ENCODE measurements around the gene PARD3.
"Not testable (repeated sequence)": the region's sequence is repeated elsewhere in the genome, so short reads cannot be mapped to it uniquely, and the experiment has no call there.

Gene PARD3

DNA sequence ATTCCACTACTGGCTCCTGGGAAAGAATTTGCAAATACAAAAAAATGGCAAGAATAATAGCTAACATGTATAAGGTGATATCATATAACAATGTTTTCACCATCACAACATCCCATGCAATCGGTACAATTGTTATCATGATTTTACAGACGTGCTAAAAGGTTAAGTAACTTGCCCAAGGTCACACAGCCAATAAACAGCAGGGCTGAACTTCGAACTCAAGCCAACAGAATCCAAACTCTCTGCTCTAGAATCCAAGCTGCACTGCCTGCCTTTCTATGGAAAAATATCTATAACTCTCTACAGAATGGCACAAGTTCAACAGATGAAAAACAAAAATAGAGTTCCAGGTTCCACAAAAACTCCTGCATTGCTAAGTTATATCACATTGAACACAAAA lies 160.9 kb downstream of the PARD3 start:
- no peak for DNase-seq (ENCODE audit: low read depth in 2 of 2, low spot score in 1 of 2)

DNA sequence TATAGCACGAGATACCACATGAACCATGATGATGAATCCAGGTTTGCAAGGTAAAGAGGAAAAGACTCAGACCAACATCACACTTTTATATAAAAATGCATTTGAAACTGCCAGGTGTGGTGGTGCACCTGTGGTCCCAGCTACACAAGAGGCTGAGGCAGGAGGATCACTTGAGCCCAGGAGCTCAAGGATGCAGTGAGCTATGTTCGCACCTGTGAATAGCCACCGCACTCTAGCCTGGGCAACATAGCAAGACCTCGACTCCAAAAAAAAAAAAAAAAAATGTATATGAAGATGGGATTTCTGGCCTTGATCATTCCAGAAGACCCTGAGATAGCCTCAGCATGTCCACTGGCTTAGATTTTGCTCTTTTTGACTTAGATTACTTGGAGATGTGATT lies 161.6 kb downstream of the PARD3 start:
- no peak for DNase-seq (ENCODE audit: low read depth in 2 of 2, low spot score in 1 of 2)

DNA sequence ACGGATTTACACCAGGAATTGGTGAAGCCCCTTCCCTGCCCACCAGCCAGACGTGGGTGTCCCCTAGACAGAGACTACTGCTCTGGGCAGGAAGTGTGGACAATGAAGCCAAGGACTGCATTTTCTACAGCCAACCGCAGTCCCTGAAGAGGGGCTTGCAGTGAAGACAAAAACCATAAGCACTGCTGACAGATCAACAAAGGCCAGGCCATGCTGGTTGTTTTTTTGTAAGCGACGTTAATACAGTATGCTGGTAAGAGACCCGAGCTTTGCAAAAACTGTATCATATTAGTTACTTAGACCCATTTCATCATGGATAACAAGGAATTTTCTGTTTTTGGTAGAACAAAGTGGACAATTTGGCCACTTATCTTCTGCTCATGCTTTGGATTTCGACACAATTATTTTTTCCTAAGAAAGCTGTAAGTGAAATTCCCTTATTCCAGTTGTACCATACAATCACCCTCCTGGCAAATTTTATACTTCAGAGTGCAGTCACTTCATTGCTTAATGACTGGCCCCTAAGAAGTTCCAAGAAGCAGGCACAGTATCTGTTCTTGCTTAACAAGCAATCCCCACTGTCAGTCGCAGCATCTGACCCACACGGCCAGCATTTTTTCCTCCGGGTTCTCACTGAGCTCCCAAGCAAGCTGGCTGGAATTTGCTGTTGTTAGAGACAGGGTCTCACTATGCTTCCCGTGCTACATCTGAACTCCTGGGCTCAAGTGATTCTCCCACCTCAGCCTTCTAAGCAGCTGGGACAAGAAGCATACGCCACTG lies 163.5 kb downstream of the PARD3 start:
- DNase-seq (ENCODE audit: low read depth in 2 of 2, low spot score in 1 of 2), result no peak

DNA sequence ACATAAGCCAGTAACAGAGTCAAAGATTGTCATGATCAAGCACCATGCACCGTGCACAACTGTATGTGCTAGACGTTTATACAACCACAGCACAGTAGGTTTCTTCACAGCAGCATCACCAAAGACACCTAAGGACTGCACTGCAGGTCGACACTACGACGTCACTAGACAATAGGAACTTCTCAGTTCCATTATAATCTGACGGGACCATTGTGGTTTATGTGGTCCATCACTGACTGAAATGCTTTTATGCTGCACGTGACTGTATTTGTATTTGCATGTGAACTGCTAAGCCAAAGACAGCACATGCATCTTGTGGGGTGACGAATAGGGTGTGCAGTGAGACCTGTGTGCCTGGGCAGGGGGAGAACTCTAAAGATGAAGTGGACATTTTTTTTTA lies 164.9 kb downstream of the PARD3 start:
- no peak for DNase-seq (ENCODE audit: low read depth in 2 of 2, low spot score in 1 of 2)

DNA sequence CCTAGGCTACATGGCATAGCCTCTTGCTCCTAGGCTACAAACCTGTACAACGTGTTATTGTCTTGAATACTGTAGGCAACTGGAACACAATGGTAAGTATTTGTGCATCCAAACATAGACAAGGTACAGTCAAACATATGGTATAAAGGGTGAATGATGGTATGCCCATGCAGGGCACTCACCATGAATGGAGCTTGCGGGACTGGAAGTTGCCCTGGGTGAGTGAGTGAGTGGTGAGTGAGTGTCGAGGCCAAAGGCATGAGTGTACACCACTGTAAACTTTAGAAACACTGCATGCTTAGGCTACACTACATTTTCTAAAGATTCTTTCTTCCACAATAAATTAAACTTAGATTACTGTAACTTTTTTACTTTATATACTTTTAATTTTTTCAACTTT lies 165.7 kb downstream of the PARD3 start:
- DNase-seq (ENCODE audit: low read depth in 2 of 2, low spot score in 1 of 2), result no peak

DNA sequence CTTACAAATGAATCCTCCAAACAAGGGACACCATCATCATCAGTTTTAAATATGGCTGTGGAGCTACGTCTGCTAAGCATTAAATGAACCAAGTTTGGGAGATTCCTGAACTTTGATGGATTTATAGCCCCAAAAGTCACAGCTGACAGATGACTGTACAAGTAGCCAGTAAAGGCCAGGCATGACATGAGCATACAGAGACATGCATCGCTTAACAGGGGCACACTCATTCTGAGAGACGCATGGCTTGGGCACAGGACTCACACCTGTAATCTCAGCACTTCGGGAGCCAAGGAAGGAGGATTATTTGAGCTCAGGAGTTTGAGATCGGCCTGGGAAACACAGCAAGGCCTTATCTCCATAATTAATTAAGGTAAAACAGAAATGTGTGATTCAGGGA lies 166.2 kb downstream of the PARD3 start:
- no peak for DNase-seq (ENCODE audit: low read depth in 2 of 2, low spot score in 1 of 2)

DNA sequence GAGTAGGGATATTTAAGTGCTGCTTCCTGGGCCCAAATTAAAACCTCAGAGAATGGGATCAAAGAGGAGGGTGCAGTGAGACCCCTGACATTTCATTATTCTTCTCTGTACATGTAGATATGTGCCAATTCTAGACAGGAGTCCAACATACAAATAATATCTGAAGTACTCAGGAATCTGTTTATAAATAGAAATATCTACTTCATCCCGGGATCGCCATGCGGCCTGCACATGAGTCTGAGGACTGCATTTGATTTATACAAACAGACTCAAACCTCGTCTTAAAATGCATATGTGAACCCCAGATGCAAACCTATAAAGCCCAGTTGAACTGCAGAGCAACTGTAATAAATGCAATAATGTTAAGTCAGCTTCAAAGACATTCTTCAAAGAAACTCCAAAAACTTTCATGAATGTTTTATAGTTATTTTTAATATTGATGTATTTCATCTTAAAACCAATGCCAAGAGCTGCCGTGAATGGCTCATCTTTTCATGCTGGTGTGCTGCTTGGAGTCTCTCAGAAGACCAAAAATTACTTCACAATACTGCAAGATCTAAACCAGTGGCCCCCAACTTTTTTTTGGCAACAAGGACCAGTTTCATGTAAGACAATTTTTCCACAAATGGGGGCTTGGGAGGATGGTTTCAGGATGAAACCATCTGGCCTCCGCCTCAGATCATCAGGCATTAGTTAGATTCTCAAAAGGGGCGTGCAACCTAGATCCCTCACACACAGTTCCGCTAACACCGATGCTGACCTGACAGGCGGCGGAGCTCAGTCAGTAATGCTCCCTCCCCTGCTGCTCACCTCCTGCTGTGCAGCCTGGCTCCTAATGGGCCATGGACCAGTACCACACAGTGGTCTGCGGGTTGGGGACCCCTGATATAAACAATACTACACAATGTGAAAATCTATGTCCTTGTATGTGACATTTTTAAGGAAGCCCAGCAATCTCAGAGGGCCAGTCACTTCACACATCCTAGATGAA lies 166.9 kb downstream of the PARD3 start:
- no peak for DNase-seq (ENCODE audit: low read depth in 2 of 2, low spot score in 1 of 2)

DNA sequence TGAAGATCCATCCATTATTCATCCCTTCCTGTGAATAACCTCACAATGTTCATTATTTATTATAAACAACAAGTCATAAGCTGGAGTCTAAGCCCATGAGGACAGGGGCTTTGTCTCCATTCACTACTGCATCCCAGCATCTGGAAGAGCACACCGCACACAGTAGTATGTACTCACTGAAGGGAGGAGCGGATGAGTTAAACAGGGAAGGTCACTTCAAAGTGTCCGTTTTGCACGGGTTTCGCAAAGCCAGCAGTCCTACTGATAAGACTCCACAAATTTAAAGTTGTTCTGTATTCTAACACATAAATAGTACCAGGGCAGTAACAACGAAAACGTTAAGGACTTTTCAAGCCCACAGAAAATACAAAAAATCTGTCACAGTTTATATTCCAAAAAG lies 167.9 kb downstream of the PARD3 start:
- DNase-seq (ENCODE audit: low read depth in 2 of 2, low spot score in 1 of 2), result no peak

DNA sequence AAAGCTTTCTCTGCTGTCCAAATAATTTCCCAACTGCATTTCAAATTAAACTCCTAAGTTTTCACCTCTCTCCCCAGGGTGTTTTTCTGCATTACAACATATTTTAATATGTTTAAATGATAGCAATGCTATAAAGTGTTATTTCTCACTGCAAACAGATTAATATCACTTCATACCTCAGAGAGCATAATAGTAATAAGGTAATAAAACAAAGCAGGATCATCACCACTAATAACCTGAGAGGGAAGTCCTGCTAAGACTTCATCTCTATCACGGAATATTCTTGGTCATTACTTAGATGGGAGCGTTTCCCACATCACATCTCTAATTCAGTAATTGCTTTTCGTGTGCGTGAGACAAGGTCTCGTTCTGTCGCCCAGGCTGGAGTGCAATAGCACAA lies 168.8 kb downstream of the PARD3 start:
- no peak for DNase-seq (ENCODE audit: low read depth in 2 of 2, low spot score in 1 of 2)

DNA sequence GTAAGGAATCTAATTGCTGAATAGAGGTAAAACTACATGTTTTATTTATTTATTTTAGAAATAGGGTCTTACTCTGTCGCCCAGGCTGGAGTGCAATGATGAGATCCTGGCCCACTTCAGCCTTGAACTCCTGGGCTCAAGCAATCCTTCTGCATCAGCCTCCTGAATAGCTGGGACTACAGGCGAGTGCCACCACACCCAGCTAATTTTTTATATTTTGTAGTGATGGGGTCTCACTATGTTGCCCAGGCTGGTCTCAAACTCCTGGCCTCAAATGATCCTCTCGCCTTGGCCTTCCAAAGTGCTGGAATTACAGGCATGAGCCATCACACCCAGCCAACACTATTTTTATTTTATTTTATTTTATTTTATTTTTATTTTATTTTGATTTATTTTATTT lies 170.3 kb downstream of the PARD3 start:
- not testable (repeated sequence) for DNase-seq (ENCODE audit: low read depth in 2 of 2, low spot score in 1 of 2)

DNA sequence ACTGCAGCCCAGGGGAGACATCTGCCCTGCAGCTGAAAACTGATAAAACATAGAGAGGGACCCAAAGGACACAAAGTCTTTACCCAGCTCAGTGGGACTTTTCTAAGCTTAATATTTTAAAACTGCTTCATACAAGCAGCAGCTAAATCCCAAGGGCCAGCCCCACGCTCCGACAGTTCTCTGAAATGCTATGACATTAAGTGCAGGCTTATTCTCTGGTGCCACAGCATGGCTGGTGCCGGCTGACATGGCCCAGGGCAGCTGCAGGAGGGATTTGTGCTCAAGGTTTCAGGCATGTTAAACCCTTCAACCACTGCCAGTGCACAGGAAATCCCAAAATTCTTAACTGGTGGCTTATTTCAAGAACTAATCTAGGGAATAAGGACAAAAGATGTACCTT lies 170.9 kb downstream of the PARD3 start:
- DNase-seq (ENCODE audit: low read depth in 2 of 2, low spot score in 1 of 2), result no peak

DNA sequence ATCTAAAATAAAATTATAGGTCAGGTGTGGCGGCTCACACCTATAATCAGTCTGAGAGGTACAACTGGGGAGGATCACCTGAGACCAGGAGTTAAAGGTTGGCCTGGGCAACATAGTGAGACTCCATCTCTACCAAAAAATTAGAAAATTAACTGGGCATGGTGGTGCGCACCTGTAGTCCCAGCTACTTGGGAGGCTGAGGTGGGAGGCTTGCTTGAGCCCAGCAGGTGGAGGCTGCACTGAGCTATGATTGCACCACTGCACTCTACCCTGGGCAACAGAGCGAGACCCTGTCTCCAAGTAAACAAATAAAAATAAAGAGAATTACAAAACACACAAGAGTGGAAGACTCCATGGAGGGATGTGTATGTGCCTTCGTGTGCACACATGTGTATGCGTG lies 171.5 kb downstream of the PARD3 start:
- DNase-seq (ENCODE audit: low read depth in 2 of 2, low spot score in 1 of 2), result no peak

DNA sequence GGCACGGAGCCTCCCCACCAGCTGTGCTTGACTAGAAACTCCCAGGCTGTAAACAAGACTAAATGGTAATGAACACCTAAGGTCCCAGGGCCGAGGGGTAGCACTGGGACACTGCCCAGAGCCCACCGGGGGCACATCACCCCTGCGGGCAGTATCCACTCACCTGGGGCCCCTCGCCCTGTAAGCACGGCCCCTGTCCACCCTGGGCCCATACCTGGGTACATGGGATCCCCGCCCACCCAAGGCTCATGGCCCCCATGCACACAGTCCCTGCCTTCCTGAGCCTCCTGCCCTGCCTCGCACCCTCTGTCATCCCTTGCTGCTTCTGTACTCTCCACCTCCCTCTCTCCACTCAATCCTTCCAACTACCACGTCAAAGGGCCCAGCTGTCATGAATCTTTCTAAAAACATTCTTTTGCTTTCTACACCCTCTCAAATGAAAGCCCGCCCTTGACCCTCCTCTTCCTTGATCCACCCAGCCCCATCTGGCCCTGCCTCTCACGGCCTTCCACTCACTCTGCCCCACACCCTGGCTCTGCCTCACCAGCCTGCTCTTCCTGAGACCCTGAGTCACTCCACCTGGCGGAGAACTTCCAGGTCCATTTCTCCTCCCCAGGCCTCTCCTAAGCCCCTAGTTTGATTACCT lies 173.1 kb downstream of the PARD3 start:
- DNase-seq (ENCODE audit: low read depth in 2 of 2, low spot score in 1 of 2), result no peak

DNA sequence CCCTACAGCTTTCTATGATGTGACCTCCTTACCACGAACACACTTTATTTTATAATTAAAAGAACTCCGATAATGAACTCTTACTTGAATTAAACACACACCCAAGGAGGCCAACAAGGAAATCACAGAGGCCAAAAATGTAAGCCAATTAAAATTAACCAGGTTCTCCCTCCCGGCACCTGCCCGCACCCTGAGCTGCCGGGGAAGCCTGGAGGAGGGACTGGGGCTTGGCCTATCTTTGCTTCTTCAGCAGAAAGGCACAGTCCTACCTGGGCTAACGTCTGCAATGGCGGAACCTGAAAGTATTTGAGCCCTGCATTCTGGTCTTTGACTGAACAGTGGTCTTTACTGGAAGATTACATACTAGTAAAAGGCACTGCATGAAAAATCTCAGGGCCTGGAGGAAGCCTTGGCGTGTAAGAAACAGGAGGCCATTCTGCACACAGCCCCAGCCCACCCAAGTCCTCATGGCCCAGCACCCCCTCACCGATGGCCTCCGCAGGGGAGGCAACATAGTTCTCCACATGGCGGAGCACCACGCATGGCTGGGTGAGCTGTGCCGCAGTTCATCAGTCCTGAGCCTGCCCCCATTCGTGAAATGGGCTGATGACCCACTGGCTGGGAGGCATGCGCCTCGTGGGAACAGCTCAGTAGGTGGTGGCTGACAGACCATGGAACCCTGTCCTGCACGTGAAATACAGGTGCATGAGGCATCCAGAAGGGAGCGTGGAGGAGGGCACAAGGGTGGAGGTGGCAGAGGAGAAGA lies 173.8 kb downstream of the PARD3 start:
- DNase-seq (ENCODE audit: low read depth in 2 of 2, low spot score in 1 of 2), result no peak

DNA sequence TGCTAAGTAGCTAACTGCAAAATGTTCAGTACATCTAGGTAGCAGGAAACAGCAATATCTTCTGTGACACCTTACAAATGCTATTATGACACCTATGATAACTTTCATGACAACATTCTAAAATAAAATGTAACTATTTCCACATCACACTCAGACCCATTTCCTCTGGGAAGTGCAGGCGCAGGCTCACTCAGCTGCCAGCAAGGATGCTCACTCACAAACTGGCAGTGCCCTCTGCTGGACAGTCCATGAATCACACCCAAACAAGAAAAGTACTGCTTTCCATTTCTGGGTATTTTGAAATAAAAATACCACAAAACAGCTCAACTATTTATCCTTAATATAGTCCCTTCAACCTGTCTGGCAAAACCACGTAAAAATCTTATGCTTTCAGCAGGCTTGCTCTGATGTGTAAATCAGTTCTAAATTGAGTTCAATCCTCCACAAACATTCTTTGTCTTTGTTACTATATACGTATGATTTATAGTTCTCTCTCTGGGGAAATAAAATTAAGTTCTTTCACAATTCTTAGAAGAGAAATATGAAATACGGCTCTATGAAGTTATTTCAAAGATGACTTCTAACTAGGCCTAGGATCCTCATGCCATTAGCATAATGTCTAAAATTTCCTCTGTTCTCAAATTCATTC lies 176.6 kb downstream of the PARD3 start:
- DNase-seq (ENCODE audit: low read depth in 2 of 2, low spot score in 1 of 2), result peak; percentile 24 to 47

DNA sequence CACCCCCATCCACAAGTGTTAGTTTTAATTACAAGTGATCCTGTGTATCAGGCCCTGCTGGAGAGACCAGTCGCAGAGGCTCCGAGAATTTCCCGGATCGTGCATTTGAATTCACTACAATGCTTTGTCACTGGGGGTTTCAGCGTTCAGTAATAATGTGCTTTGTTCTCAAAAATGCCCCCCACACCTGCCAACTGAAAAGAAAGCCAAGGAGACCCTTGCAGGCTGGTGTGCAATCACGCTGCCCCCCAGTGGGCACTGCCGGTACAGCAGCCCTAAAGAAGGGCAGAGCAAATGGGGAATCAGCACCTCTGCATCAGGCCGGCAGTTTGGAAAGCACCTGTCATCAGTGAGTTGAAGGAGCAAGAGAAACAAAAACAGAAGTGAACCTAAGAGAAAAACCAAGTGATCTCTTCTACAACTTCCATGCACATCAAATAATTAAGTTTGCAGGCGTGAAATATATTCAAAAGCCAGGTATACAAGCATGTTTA lies 177.6 kb downstream of the PARD3 start:
- peak; percentile 12 to 40 for DNase-seq (ENCODE audit: low read depth in 2 of 2, low spot score in 1 of 2)

DNA sequence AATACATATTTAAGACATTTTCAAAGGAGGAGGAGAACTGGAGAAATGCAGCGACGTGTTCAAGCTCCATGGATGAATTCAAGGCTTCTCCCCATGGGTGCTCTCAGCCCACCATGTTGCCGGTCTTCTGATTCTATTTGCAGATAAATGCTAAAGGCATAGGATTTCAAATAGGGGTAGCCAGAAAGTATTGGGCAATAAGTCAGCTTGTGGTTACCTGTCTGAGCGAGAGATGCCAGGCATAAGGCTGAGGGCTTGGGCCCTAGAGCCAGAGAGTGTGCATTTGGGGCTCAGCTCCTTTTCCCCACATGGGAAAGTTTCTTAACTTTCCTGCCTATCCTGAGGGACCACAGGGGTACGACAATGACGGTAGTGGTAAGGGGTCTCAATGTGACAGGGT lies 180.0 kb downstream of the PARD3 start:
- DNase-seq (ENCODE audit: low read depth in 2 of 2, low spot score in 1 of 2), result no peak

DNA sequence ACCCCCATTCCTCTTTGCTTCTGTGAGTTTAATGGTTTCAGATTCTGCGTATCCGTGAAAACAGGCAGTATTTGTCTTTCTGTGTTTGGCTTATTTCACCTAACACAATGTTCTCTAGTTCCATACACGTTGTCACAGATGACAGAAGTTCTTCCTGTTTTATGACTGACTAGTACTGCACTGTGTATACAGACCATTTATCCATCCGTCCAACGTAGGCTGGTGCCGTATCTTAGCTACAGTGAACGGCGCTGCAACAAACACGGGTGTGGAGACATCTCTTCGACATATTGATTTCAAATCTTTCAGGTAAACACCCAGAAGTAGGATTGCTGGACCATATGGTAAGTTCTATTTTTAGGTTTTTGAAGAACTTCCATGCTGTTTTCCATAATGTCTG lies 181.7 kb downstream of the PARD3 start:
- DNase-seq (ENCODE audit: low read depth in 2 of 2, low spot score in 1 of 2), result no peak

DNA sequence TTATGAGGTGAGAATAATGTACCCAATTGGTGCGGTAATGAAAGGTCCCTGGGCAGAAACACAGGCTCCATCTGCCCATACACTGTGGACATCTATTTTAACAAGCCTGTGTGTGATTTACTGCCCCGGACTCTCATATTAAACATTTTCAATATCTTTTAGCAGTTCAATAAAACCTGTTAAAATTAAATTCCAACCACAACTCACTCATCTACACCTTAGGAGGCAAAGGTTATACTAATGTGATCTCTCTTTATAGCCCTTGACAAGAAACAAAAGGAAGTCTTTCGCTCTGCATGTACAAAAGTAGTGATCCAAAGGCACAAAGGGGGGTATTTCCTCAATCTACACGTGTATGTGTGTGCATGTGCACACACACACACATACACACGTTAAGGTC lies 186.0 kb downstream of the PARD3 start:
- no peak for DNase-seq (ENCODE audit: low read depth in 2 of 2, low spot score in 1 of 2)

DNA sequence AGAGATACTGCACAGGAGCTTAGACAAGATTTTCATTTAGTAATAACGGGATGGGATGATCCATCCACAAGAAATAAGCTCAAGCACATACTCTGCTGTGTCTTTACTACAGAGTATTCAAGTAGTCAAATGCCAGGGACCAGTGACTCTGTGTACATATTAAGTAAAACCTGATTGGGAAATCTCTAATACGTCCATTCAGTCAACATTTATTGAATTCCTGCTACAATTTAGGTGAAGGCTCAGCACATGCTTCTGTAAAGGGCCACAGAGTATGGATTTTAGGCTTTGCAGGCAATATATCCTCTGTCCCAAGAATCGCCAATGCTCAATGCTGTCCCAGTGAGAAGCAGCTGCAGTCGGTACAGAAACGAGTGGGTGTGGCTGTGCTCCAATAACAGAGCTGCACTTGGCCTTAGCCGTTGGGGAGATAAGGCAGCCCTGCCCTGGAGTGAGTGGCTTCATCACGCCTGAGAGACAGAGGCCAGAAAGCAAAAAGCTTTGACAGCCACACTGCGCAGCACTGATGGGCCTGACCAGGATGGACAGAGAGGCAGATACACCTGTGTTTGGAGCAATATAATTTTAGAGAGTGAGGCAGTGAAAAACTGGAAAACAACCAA lies 186.8 kb downstream of the PARD3 start:
- DNase-seq (ENCODE audit: low read depth in 2 of 2, low spot score in 1 of 2), result no peak
